NCI-H82 treated with DMSO at 0.1 percent for 48 hours (cell line): Measurements from ENCODE around the gene KLK5.
"Not testable (repeated sequence)": the region's sequence is repeated elsewhere in the genome, so short reads cannot be mapped to it uniquely, and the experiment has no call there.

Experiments used
- DNase-seq: peaks from one replicate; lab custom pipeline; 2025; ENCODE audit not compliant: unreplicated experiment; lab: John Stamatoyannopoulos, UW

Gene KLK5

GRCh38 chr19:50922317-50922853, 30.5 kb downstream of the KLK5 start:
- peak; percentile 40 for DNase-seq

- DNase-seq, result no peak
Observed at GRCh38 chr19:50921426-50922316, 31.2 kb downstream of the KLK5 start.

- DNase-seq, result no peak
Observed at GRCh38 chr19:50916069-50916468, 36.8 kb downstream of the KLK5 start.

- no peak for DNase-seq
Observed at GRCh38 chr19:50912727-50913716, 39.8 kb downstream of the KLK5 start.

GRCh38 chr19:50912102-50912599, 40.7 kb downstream of the KLK5 start:
- no peak for DNase-seq

GRCh38 chr19:50911206-50912101, 41.4 kb downstream of the KLK5 start, which contains the start of gene KLK4:
KLK4 (minus strand) TSS chr19:50911395; CDS start chr19:50910738, 657 bp downstream.
- no peak for DNase-seq

- DNase-seq, result no peak
Observed at GRCh38 chr19:50910722-50911121, 42.1 kb downstream of the KLK5 start.

GRCh38 chr19:50909240-50910070, 43.4 kb downstream of the KLK5 start:
- no peak for DNase-seq

- DNase-seq, result no peak
Observed at GRCh38 chr19:50908336-50908735, 44.5 kb downstream of the KLK5 start.

- DNase-seq, result no peak
Observed at GRCh38 chr19:50906217-50906616, 46.6 kb downstream of the KLK5 start.

- DNase-seq, result no peak
Observed at GRCh38 chr19:50902640-50903039, 50.2 kb downstream of the KLK5 start.

GRCh38 chr19:50899569-50899968, 53.3 kb downstream of the KLK5 start:
- no peak for DNase-seq

GRCh38 chr19:50898018-50898417, 54.8 kb downstream of the KLK5 start:
- DNase-seq, result no peak

GRCh38 chr19:50897612-50898011, 55.2 kb downstream of the KLK5 start:
- DNase-seq, result no peak

- DNase-seq, result no peak
Observed at GRCh38 chr19:50897191-50897607, 55.6 kb downstream of the KLK5 start.

- DNase-seq, result no peak
Observed at GRCh38 chr19:50896591-50897190, 56.1 kb downstream of the KLK5 start.

GRCh38 chr19:50896089-50896590, 56.7 kb downstream of the KLK5 start:
- DNase-seq, result not testable (repeated sequence)
